ENCODE results near the gene C1orf174. TPM values are rescaled to one million over a fixed set of nuclear protein-coding genes. Genes with fewer than 3 reads are reported as not detected.

C1orf174 gene
- total RNA-seq, 1 donor from 2014 or later = 44.9 TPM

GRCh38 chr1:3904006-3904842, 4.2 kb upstream of the C1orf174 start:
- intact Hi-C loops (cut with micrococcal nuclease) = loop anchor here (10.0 kb wide), 1 partner anchor 129 kb away; the partner anchor contains the start of gene SMIM1
- H3K27ac Mint-ChIP-seq = peak overlapping the region; percentile 2
- DNase-seq (ENCODE audit: low spot score) = no peak
- no peak overlapping the region for H3K4me3 Mint-ChIP-seq (ENCODE audit: low read depth)
- no peaks in the 10 kb centered on the region for H3K9me3 Mint-ChIP-seq
- H3K4me1 Mint-ChIP-seq (ENCODE audit: low read depth) = peaks cover 27% of the 10 kb centered on the region
- H3K27me3 Mint-ChIP-seq (ENCODE audit: low read depth) = no peaks in the 10 kb centered on the region
- no peaks in the 10 kb centered on the region for H3K36me3 Mint-ChIP-seq (ENCODE audit: low read depth)

GRCh38 chr1:3903141-3904005, 3.3 kb upstream of the C1orf174 start:
- Mint-ChIP-seq H3K4me1 (ENCODE audit: low read depth) (peaks cover 35% of the 10 kb centered on the region), H3K36me3 (ENCODE audit: low read depth) (peaks cover 6% of the 10 kb centered on the region), H3K27me3 (ENCODE audit: low read depth) (no peaks in the 10 kb centered on the region), H3K9me3 (peaks cover 8% of the 10 kb centered on the region), H3K27ac (peak overlapping the region; percentile 43), H3K4me3 (ENCODE audit: low read depth) (peak overlapping the region; percentile 1)
- no peak for DNase-seq (ENCODE audit: low spot score)
- intact Hi-C loops (cut with micrococcal nuclease) = loop anchor here (10.0 kb wide), 1 partner anchor 129 kb away; the partner anchor contains the start of gene SMIM1

GRCh38 chr1:3902571-3903091, 2.6 kb upstream of the C1orf174 start:
- H3K36me3 Mint-ChIP-seq (ENCODE audit: low read depth) = peaks cover 13% of the 10 kb centered on the region
- peaks cover 38% of the 10 kb centered on the region for H3K4me1 Mint-ChIP-seq (ENCODE audit: low read depth)
- H3K9me3 Mint-ChIP-seq = peaks cover 15% of the 10 kb centered on the region
- no peaks in the 10 kb centered on the region for H3K27me3 Mint-ChIP-seq (ENCODE audit: low read depth)
- no peak for DNase-seq (ENCODE audit: low spot score)
- peak overlapping the region; percentile 43 for H3K27ac Mint-ChIP-seq
- peak overlapping the region; percentile 42 for H3K4me3 Mint-ChIP-seq (ENCODE audit: low read depth)
- intact Hi-C loops (cut with micrococcal nuclease) = loop anchor here (10.0 kb wide), 1 partner anchor 128 kb away; the partner anchor contains the start of gene SMIM1

- peak overlapping the region; percentile 60 for H3K27ac Mint-ChIP-seq
- intact Hi-C loops (cut with micrococcal nuclease) = loop anchor here (10.0 kb wide), 1 partner anchor 127 kb away; the partner anchor contains the start of gene SMIM1
- H3K27me3 Mint-ChIP-seq (ENCODE audit: low read depth) = no peaks in the 10 kb centered on the region
- peaks cover 39% of the 10 kb centered on the region for H3K4me1 Mint-ChIP-seq (ENCODE audit: low read depth)
- H3K36me3 Mint-ChIP-seq (ENCODE audit: low read depth) = peaks cover 16% of the 10 kb centered on the region
- peak overlapping the region; percentile 42 for H3K4me3 Mint-ChIP-seq (ENCODE audit: low read depth)
- no peak for DNase-seq (ENCODE audit: low spot score)
- peaks cover 19% of the 10 kb centered on the region for H3K9me3 Mint-ChIP-seq
Measured at GRCh38 chr1:3902111-3902511, 2.0 kb upstream of the C1orf174 start.

GRCh38 chr1:3900969-3901529, 977 bp upstream of the C1orf174 start:
- peaks cover 21% of the 10 kb centered on the region for H3K9me3 Mint-ChIP-seq
- peaks cover 40% of the 10 kb centered on the region for H3K4me1 Mint-ChIP-seq (ENCODE audit: low read depth)

GRCh38 chr1:3899754-3900149, 320 bp downstream of the C1orf174 start:
- H3K4me1 Mint-ChIP-seq (ENCODE audit: low read depth) = peaks cover 37% of the 10 kb centered on the region
- intact Hi-C loops (cut with micrococcal nuclease) = loop anchor here (1.0 to 10.0 kb wide), 3 partner anchors 42 to 125 kb away; partner anchors contain the start of genes CEP104, DFFB, LRRC47 and SMIM1
- peak; percentile 24 for DNase-seq (ENCODE audit: low spot score)
- peak overlapping the region; percentile 22 for H3K27ac Mint-ChIP-seq
- no peaks in the 10 kb centered on the region for H3K27me3 Mint-ChIP-seq (ENCODE audit: low read depth)
- peak overlapping the region; percentile 97 for H3K4me3 Mint-ChIP-seq (ENCODE audit: low read depth)
- peaks cover 28% of the 10 kb centered on the region for H3K36me3 Mint-ChIP-seq (ENCODE audit: low read depth)
- H3K9me3 Mint-ChIP-seq = peaks cover 21% of the 10 kb centered on the region

More at GRCh38 chr1:3900969-3901529, 977 bp upstream of the C1orf174 start:
- peak overlapping the region; percentile 99 for H3K27ac Mint-ChIP-seq
- intact Hi-C loops (cut with micrococcal nuclease) = loop anchor here (1.0 to 10.0 kb wide), 3 partner anchors 44 to 126 kb away; partner anchors contain the start of genes CEP104, DFFB, LRRC47 and SMIM1
- H3K36me3 Mint-ChIP-seq (ENCODE audit: low read depth) = peaks cover 24% of the 10 kb centered on the region
- H3K4me3 Mint-ChIP-seq (ENCODE audit: low read depth) = peak overlapping the region; percentile 97
- peak; percentile 86 for DNase-seq (ENCODE audit: low spot score)
- no peaks in the 10 kb centered on the region for H3K27me3 Mint-ChIP-seq (ENCODE audit: low read depth)

- H3K36me3 Mint-ChIP-seq (ENCODE audit: low read depth) = peaks cover 28% of the 10 kb centered on the region
- no peak for DNase-seq (ENCODE audit: low spot score)
- intact Hi-C loops (cut with micrococcal nuclease) = no loop called here
- peak overlapping the region; percentile 80 for H3K27ac Mint-ChIP-seq
- peaks cover 37% of the 10 kb centered on the region for H3K4me1 Mint-ChIP-seq (ENCODE audit: low read depth)
- H3K9me3 Mint-ChIP-seq = peaks cover 21% of the 10 kb centered on the region
- no peaks in the 10 kb centered on the region for H3K27me3 Mint-ChIP-seq (ENCODE audit: low read depth)
- H3K4me3 Mint-ChIP-seq (ENCODE audit: low read depth) = peak overlapping the region; percentile 97
Measured at GRCh38 chr1:3898994-3899753, 898 bp downstream of the C1orf174 start.

GRCh38 chr1:3898475-3898735, 1.7 kb downstream of the C1orf174 start:
- no peak for DNase-seq (ENCODE audit: low spot score)
- Mint-ChIP-seq H3K9me3 (peaks cover 21% of the 10 kb centered on the region), H3K36me3 (ENCODE audit: low read depth) (peaks cover 31% of the 10 kb centered on the region), H3K4me1 (ENCODE audit: low read depth) (peaks cover 32% of the 10 kb centered on the region), H3K27ac (no peak overlapping the region), H3K4me3 (ENCODE audit: low read depth) (peak overlapping the region; percentile 97), H3K27me3 (ENCODE audit: low read depth) (no peaks in the 10 kb centered on the region)
- intact Hi-C loops (cut with micrococcal nuclease) = no loop called here

GRCh38 chr1:3896396-3897000, 3.6 kb downstream of the C1orf174 start:
- H3K27ac Mint-ChIP-seq = no peak overlapping the region
- intact Hi-C loops (cut with micrococcal nuclease) = no loop called here
- peaks cover 21% of the 10 kb centered on the region for H3K9me3 Mint-ChIP-seq
- peaks cover 24% of the 10 kb centered on the region for H3K4me1 Mint-ChIP-seq (ENCODE audit: low read depth)
- no peak overlapping the region for H3K4me3 Mint-ChIP-seq (ENCODE audit: low read depth)
- no peak for DNase-seq (ENCODE audit: low spot score)
- H3K36me3 Mint-ChIP-seq (ENCODE audit: low read depth) = peaks cover 38% of the 10 kb centered on the region
- no peaks in the 10 kb centered on the region for H3K27me3 Mint-ChIP-seq (ENCODE audit: low read depth)

GRCh38 chr1:3895951-3896325, 4.1 kb downstream of the C1orf174 start:
- peaks cover 26% of the 10 kb centered on the region for H3K4me1 Mint-ChIP-seq (ENCODE audit: low read depth)
- no peak for DNase-seq (ENCODE audit: low spot score)
- intact Hi-C loops (cut with micrococcal nuclease) = no loop called here
- H3K27me3 Mint-ChIP-seq (ENCODE audit: low read depth) = no peaks in the 10 kb centered on the region
- peaks cover 21% of the 10 kb centered on the region for H3K9me3 Mint-ChIP-seq
- H3K36me3 Mint-ChIP-seq (ENCODE audit: low read depth) = peaks cover 42% of the 10 kb centered on the region
- H3K27ac Mint-ChIP-seq = no peak overlapping the region
- no peak overlapping the region for H3K4me3 Mint-ChIP-seq (ENCODE audit: low read depth)

GRCh38 chr1:3895279-3895950, 4.7 kb downstream of the C1orf174 start:
- Mint-ChIP-seq H3K4me1 (ENCODE audit: low read depth) (peaks cover 31% of the 10 kb centered on the region), H3K36me3 (ENCODE audit: low read depth) (peaks cover 47% of the 10 kb centered on the region), H3K4me3 (ENCODE audit: low read depth) (no peak overlapping the region), H3K9me3 (peaks cover 21% of the 10 kb centered on the region), H3K27ac (no peak overlapping the region), H3K27me3 (ENCODE audit: low read depth) (no peaks in the 10 kb centered on the region)
- intact Hi-C loops (cut with micrococcal nuclease) = no loop called here
- DNase-seq (ENCODE audit: low spot score) = no peak

All from activated T-helper 2 cell treated with anti-CD3 and anti-CD28 coated beads, Interferon-gamma antibody, Interleukin-2, Interleukin-4, amounts not matched to agents 10 μg/mL and 5 μg/mL and 100 μg/mL, durations not matched to agents 14 hours and 24 hours and 36 hours (primary cell).